ENCODE results near the gene LUC7L2.
"Not testable (repeated sequence)": the region's sequence is repeated elsewhere in the genome, so short reads cannot be mapped to it uniquely, and the experiment has no call there.

The LUC7L2 gene

DNA sequence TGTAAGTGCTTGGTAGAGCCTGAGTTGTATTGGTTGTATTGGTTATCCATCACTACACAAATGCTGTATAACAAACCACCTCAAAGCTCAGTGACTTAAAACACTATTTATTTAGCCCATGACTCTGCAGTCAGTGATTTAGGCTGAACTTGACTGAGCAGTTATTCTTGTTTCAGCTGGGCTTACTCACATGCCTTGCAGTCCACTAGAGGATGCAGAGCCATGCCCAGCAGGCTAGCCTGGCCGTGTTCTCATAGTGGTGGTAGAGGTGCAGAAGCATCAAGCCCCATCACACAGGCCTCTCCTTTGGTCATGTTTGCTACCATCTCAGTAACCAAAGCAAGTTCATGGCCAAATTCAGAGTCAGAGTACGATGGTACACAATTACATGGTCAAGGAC is 43.9 kb downstream of the LUC7L2 start:
- no peak for DNase-seq

DNA sequence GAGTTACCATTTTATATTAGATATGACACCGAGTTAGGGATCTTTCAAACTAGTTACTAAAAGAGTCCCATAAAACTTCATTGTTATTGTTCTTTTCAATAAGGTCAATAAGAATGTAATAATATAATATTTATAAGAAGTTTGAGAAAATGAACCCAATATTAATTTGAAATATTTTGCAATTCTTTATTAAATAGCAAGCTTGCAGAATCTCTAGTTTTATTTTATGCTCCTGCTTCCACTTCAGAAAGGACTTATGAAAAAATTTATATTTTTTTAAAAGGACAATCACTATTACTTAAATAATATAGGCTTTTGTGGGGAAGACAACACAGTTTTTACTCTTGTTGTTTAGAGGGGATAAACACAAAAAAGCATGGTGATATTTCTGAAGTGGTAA is 47.9 kb downstream of the LUC7L2 start:
- no peak for DNase-seq

DNA sequence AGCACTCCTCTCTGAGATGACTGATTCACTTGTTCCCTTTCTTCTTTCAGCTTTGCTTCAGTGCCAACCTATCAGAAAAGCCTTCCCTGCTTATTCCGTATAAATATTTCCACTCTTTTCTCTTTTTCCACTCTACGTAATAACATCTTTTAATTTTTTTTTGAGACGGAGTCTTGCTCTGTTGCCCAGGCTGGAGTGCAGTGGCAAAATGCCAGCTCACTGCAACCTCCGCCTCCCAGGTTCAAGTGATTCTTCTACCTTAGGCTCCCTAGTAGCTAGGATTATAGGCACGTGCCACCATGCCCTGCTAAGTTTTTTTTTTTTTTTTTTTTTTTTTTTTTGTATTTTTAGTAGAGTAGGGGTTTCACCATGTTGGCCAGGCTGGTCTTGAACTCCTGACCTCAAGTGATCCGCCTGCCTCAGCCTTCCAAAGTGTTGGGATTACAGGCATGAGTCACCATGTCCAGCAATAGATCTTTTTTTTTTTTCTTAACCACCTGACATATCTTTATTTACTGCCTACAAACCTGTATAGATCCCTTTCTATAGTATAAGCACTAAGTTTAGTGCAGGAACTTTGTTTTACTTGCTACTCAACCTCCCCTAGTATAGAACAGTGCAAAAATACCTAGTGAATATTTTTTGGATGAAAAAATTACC is 55.2 kb downstream of the LUC7L2 start:
- not testable (repeated sequence) for DNase-seq

DNA sequence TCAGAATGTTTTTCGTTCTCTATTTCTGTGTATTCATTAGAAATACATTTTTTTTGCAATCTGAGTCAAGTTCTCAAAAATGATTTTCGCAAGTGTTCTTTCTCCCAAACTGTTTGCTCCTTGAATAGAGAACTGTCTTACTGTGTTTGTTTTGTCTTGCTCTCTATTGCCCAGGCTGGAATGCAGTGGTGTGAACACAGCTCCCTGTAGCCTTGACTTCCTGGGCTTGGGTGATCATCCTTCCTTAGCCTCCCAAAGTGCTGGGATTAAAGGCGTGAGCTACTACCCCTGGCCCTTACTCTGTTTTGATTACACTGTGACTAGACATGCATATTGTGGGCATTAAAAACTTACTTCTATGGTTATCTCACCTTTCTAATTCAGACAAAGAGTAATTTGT is 56.7 kb downstream of the LUC7L2 start:
- DNase-seq = no peak

DNA sequence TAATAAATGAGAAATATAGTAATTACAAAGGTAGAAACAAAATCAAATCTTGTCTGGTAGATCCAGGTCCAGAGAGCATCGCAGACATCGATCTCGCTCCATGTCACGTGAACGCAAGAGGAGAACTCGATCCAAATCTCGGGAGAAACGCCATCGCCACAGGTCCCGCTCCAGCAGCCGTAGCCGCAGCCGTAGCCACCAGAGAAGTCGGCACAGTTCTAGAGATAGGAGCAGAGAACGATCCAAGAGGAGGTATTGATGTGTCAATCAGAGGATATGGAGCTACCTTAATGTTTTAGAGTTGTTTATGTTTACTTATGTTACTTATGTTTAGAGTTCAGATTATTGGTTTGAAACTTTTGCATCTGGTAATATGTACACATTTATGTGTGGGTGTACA is 57.8 kb downstream of the LUC7L2 start:
- DNase-seq = no peak

DNA sequence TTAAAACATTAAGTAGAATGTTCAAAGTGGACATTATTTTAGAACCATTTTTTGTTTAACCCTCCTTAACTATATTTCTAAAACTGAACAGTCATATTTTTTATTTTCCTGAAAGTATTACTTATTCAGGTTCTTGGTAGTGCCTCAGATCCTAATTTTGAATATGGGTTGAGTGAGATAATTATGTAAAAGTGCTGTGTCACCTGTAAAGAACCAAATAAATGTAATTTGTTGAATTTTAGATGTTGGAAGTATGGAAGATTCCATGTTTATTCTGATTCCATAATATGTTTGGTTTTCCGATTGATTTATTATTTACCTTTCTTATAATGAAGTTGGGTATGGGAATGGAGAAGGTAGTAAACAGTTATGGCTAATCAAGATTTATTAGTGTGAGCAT is 61.4 kb downstream of the LUC7L2 start:
- DNase-seq = no peak

DNA sequence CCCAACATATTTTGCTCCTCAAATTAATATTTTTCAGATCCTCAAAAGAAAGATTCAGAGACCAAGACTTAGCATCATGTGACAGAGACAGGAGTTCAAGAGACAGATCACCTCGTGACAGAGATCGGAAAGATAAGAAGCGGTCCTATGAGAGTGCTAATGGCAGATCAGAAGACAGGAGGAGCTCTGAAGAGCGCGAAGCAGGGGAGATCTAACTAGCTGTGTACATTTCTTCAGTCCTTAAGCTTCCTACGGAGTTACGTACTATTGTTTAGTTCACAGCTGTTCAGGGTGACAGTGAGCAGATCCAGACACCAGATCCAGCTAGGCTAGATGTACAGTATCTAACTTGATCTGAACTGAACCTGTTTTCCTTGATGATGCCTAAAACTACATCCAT is 62.4 kb downstream of the LUC7L2 start:
- no peak for DNase-seq

DNA sequence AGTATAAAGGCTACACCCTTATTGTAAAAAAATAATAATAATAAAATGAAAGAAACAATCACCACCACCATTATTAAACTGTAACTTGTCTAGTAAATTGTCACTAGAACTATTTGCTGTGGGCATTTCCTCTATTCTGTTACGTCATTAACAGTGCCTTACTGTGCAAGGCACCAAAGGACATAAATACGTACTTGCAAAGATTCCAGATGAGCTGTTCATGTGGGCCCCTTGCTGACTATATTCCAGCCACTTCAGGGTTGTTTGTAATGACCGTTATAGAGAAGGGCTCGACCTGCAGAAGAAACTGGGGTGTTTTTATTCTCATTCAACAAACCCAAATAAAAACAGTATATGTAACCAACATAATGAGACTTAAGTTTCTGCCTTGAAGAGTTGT is 63.4 kb downstream of the LUC7L2 start:
- DNase-seq = no peak

DNA sequence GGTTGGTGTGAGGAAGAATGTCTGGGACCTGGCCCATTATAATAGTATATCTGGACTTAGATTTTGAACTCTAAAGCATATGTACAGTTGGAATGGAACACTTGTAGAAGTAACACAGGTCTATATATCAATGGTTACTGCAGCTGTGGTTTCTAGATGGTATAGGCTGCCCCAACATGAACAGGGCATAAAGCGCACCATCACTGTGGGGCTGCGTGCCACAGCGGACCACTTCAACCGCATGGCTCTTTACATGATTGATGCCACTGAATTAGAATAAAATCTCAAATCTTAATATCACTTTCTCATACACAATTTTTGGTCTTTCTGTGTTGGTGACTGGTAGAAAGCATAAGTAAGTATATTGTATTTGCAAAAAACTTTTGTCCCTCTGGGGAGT is 64.3 kb downstream of the LUC7L2 start:
- no peak for DNase-seq

DNA sequence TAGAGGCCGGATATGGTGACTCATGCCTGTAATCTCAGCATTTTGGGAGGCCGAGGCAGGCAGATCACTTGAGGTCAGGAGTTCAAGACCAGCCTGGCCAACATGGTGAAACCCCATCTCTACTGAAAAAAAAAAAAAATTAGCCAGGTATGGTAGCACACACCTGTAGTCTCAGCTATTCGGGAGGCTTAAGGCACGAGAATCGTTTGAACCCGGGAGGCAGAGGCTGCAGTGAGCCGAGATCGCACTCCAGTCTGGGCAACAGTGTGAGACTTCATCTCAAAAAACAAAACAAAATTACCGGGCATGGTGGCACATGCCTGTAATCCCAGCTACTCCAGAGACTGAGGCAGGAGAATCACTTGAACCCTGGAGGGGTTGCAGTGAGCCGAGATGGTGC is 66.0 kb downstream of the LUC7L2 start:
- not testable (repeated sequence) for DNase-seq

DNA sequence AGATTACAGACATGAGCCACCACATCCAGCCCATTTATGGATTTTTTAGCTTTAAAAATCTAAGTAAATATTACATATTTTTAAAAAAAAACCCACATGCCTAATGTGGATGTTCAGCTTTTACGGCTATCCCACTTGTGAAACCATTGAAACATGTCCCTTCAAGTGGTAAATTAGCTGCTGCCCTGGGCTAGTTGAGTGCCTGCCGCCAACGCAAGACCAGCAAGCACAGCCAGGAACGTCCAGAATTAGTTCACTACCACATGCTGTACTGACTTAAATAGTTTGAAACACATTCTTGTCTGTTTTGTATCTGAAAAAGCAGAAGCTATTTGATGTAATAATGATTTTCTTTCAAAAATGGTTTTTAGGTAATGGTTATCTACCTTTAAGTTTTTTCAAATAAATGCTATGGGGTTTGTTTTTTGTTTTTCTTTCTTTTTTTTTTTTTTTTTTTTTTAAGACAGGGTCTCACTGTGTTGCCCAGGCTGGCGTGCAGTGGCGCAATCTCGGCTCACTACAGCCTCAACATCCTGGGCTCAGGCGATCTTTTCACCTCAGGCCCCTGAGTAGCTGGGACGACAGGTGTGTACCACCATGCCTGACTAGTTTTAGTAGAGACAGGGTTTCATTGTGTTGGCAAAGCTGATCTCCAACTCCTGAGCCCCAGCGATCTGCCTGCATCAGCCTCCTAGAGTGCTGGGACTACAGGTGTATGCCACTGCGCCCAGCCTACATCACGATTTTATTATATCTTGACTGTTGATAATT is 66.7 kb downstream of the LUC7L2 start:
- DNase-seq = no peak

DNA sequence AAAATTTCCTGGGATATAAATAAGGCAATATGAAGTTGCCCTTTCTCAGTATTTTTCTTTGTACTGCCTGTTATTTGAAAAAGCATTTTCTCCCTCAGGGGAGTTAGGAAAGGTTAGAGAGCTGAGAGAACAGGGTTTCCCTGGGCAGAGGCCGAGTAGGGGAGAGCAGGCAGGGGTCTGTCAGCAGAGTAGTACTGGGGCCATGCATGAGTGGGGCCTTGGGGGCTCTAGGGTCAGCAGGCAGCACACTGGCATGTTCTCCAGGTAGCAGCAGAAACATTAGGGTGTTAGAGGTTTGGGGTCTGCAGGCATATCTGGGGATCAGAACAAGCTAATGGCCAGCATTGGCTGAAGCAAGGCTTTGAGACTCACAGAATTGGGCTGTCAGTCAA is 67.3 kb downstream of the LUC7L2 start:
- DNase-seq = no peak

DNA sequence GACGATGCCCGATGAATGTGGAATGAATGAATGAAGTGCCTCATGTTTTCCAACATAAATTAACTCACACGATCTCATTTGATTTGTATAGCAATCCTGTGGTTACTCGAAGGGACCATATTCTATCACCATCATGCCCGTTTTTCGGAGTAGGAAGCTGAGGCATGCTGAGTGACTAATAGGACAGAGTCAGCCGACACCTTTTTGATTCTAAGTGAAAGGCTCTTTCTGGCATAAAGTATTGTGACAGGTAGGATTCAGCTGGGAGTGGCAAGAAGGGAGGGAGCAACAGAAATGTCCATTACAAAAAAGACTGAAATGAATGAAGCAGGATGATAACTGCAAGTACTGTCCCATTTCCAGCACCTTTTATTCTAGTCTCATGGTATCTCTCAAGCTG is 68.1 kb downstream of the LUC7L2 start:
- no peak for DNase-seq

DNA sequence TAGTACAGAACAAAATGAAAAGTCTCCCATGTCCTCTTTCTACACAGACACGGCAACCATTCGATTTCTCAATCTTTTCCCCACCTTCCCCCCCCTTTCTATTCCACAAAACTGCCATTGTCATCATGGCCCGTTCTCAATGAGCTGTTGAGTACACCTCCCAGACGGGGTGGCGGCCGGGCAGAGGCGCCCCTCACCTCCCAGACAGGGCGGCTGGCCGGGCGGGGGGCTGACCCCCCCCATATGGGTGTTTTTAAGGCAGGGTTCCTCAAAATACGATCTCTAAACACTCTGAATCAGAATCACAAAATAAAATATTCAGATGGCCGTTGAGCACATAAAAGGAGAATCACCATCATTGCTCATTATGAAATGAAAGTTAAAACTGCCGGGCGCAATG is 70.0 kb downstream of the LUC7L2 start:
- not testable (repeated sequence) for DNase-seq

DNA sequence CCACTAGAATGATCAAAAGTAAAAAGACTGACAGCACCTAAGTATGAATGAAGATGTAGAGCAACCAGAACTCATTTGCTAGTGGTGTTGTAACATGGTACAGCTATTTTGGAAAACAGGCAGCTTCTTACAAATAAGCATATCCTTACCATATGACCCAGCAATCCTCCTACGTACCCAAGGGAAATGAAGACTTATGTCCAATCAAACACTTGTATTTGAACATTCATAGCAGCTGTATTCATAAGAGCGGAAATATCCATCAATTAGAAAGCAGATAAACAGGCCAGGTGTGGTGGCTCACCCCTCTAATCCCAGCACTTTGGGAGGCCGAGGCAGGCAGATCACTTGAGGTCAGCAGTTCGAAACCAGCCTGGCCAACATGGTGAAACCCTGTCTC is 70.7 kb downstream of the LUC7L2 start:
- DNase-seq = no peak

DNA sequence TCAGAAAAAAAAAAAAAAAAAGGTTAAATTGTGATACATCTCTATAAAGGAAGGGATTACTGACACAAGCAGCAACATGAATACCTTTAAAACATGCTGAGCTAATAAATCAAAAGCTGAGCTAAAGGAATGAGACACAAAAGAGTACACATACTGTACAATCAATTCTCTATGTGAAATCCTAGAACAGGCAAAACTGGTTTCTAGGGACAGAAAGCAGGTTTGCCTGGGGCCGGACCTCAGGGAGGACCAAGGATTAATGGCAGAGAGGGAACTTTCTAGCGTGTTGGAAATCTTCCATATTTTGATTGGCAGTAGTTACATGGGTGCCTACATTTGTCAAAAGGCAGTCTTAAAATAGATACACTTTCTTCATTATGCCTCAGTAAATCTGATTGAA is 71.3 kb downstream of the LUC7L2 start:
- no peak for DNase-seq

DNA sequence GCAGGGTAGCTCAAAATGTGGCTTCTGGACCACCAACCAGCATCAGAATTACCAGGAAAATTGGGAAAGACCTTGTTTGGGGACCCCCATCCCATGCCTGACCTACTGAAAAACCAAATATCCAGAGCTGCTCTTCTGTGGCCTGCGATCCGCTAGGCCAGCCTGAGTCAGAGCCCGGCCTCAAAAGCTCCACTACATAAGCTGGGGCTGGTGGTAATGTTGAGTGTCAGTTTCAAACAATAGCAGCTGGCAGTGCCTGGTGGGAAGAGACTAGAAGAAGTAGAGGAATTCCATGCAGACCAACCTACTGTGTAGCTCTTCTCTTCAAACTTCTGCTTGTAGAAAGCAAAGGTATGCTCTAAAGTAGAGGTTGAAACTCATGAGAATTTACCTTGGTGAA is 71.8 kb downstream of the LUC7L2 start:
- no peak for DNase-seq

DNA sequence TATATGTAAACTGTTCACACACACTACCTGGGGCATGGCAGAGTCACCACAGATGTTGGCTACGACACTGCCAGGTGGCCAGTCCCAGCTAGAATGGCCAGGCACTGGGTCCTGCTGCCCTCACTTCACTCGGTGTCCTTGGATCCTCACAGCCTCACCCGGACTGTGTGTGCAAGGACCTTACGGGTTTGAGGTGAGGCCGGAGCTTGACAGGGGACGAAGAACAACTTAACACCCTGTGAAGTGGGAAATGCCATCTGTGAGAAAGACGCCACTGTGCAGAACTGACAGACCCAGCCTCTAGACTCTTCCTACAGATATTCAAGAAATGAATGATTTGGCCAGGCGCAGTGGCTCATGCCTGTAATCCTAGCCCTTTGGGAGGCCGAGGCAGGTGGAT is 77.1 kb downstream of the LUC7L2 start:
- no peak for DNase-seq

DNA sequence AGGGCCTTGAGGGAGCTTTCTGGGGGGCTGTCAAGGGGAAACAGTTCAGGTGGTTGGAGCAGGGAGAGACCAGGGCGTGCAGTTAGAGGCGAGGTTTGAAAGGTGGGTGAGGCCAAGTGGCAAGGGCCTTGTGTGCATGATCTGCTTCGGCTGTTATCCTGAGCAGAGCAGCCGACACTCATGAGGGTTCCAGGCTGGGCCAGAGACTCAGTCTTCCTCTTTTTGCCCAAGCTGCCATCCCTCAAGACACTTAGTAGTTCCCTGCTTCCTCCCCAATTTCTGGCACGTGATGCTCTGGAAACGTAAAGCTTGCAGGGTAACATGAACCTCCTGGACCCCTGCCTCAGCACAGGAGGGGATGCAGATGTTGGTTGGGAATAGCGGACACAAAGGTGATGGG is 79.7 kb downstream of the LUC7L2 start:
- DNase-seq = no peak

DNA sequence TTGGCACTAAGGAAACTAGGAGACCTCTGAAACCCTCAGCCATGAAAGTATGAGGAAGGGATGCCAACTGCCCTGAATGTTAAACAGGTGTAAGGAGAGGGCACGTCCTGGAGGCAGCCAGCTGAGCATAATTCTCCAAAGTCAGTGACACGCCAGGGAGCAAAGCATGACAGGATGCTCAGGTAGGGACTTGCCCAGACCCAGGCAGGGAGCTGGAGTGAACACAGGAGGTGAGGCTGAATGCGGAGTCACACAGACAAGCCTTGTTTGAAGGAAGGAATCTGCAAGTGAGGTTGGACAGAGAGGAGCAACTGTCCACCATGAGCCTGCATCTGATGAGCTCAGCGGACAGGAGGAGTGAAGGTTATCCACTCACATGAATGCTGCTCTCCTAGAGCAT is 82.3 kb downstream of the LUC7L2 start:
- DNase-seq = no peak

DNA sequence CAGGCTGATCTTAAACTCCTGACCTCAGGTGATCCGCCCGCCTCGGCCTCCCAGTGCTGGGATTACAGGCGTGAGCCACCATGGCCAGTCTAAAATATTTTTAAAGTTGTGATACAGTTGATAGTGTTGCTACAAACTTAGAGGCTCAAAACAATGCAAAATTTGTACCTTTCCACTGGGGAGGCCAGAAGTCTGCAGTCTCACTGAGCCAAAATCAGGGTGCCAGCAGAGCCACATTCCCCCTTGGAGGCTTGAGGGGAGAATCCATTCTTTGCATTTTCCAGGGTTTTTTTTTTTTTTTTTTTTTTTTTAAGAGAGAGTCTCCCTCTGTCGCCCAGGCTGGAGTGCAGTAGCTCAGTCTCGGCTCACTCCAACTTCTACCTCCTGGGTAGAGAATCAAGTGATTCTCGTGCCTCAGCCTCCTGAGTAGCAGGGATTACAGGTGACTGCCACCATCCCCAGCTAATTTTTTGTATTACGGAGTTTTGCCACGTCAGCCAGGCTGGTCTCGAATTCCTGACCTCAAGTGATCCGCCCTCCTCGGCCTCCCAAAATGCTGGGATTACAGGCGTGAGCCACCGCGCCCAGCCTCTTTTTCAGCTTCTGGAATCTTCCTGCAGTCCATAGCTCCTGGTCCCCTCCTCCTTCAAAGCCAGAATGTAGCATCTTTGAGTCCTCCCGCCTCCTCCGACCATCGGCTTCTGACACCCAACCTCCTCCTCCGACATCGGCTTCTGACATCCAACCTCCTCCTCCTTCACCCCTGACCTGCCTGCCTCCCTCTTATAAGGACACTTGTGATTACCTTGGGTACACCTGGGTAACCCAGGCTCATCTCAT is 86.6 kb downstream of the LUC7L2 start:
- DNase-seq = no peak

DNA sequence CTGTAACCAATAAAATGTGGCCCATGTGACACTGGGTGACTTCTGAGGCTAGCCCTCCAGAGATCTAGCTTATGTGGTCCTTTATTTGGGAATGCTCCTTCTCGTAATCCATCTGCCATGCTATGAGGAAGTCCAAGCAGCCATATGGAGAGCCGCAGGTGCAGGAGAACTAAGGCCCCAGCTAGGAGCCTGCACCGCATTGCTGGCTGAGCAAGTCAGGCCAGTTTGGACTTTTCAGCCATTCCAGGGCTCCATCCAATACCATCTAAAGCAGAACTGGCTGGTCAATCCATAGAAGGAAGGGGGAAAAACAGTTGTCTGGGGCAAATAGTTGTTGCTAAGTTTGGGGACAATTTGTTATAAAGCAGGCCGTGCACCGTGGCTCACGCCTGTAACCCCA is 91.2 kb downstream of the LUC7L2 start:
- no peak for DNase-seq

DNA sequence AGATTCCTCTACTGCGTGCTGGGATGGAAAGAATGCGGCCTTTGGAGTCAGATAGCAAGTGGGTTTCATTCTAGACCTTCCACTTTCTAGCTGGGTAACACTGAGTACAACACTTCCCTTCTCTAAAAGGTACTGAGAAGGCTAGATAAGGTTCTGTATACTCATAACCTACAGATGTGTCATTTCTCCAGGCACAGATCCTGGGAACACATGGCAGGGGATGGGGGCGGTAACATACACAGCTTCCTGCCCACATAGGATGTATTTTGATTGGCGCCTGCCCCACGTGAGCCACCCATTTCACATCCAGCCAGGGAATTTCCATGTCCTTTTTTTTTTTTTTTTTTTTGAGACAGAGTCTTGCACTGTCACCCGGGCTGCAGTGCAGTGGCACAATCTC is 91.9 kb downstream of the LUC7L2 start:
- DNase-seq = peak; percentile 20
